Measurements from ENCODE around the gene MAPK10.

DNA sequence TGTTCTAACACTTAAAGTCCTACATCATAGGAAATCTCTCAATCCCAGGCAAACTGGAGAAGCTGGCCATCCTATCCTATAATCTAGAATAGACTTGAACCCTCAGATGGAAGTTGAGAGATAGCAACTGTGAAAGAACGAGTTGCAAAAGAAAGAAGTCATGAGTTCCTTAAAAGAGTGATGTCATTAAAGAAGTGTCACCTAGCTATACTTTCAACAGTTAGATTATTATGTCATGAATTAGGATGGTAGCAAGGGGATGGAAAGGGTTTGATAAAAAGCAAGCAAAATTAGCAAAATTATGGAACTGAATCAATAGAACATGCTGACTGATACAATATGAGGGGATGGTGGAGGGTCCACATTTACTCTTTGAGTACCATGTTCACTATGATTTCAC is 7.1 kb upstream of the MAPK10 start:
- TF ChIP-seq POLR2A (IDR thresholded peaks at IDR 0.05; ENCODE audit: low read depth, low read length) = no peak
- no peak for TF ChIP-seq TAF1 (IDR thresholded peaks at IDR 0.05; ENCODE audit: borderline replicate concordance, low read depth, low read length)

Data from GM12892 (cell line).